ENCODE measurements around the gene MYL3. TPM values are rescaled to one million over a fixed set of nuclear protein-coding genes. Genes with fewer than 3 reads are reported as not detected.

MYL3 gene
- total and polyA plus RNA-seq, 2 of the 4 experiments (the other 2 are of a cell fraction): 0.09 TPM; not detected in 1

- no peak overlapping the region for H4K91ac ChIP-seq (ENCODE audit: insufficient read depth, low read depth, low read length)
- 45% methylated on average over 4 of the region's 13 CpGs; no CpG with 5 or more reads in 1 of the 2 experiments for WGBS, 2 experiments (ENCODE audit: extremely low coverage in 2 of 2, insufficient read length in 1 of 2)
- H3K9me1 ChIP-seq (ENCODE audit: insufficient read depth, low read length): peaks cover 1% of the 10 kb centered on the region
- H3K4me3 ChIP-seq (ENCODE audit: insufficient read depth, low read depth, low read length): no peak overlapping the region
- H4K5ac ChIP-seq (ENCODE audit: low read depth, low read length): no peak overlapping the region
- H3K18ac ChIP-seq (ENCODE audit: low read depth, low read length): no peak overlapping the region
- H3K36me3 ChIP-seq (ENCODE audit: control insufficient read depth, insufficient read depth, low read length): no peaks in the 10 kb centered on the region
- DNase-seq (no peak), ATAC-seq (ENCODE audit: low read depth) (no peak)
- no peaks in the 10 kb centered on the region for H3K79me1 ChIP-seq (ENCODE audit: low read depth in 1 of 2, low read length in 2 of 2)
- H2BK15ac ChIP-seq (ENCODE audit: low read depth, low read length): no peak overlapping the region
- peak overlapping the region; percentile 48 for H2AFZ ChIP-seq (replicated peaks; ENCODE audit: low read length, poor library complexity)
- TF ChIP-seq CTCF (conservative IDR thresholded peaks at IDR 0.05; ENCODE audit: low read depth, low read length): no peak
- TF ChIP-seq MAFK (IDR thresholded peaks at IDR 0.05; ENCODE audit: low read depth, low read length): no peak
- no peak for TF ChIP-seq NFE2L2 (IDR thresholded peaks at IDR 0.05; ENCODE audit: low read depth, low read length)
- no peak for TF ChIP-seq USF2 (IDR thresholded peaks at IDR 0.05; ENCODE audit: low read depth, low read length)
- TF ChIP-seq CHD1 (IDR thresholded peaks at IDR 0.05; ENCODE audit: low read depth, low read length): no peak
- no peak for TF ChIP-seq FOS (IDR thresholded peaks at IDR 0.05; ENCODE audit: low read depth, low read length)
- no peak overlapping the region for H3K14ac ChIP-seq (replicated peaks; ENCODE audit: low read depth, low read length)
- no peak overlapping the region for H3K27ac ChIP-seq (ENCODE audit: insufficient read depth, low read length)
- in situ Hi-C loops (cut with MboI; ENCODE audit: low sequenced_read_pairs) (no loop called here), intact Hi-C loops (cut with micrococcal nuclease) (no loop called here), dilution Hi-C loops (cut with HindIII; ENCODE audit: low sequenced_read_pairs, unreplicated experiment) (no loop called here)
- H3K9ac ChIP-seq (ENCODE audit: low read depth, low read length): no peak overlapping the region
- H2BK20ac ChIP-seq (ENCODE audit: low read depth, low read length): no peak overlapping the region
- H2BK5ac ChIP-seq (ENCODE audit: low read depth, low read length, poor library complexity, severe bottlenecking): no peak overlapping the region
- ChIA-PET CTCF (no interaction called here), POLR2A (ENCODE audit: unreplicated experiment) (no interaction called here)
- no peak overlapping the region for H2AK9ac ChIP-seq (replicated peaks; ENCODE audit: low read depth, low read length, poor library complexity)
- no peak overlapping the region for H4K8ac ChIP-seq (ENCODE audit: low read depth in 2 of 2, low read length in 2 of 2)
- H4K20me1 ChIP-seq (ENCODE audit: insufficient read depth, low read length): no peaks in the 10 kb centered on the region
- H3K27me3 ChIP-seq (ENCODE audit: control insufficient read depth, insufficient read depth, low read length): peaks cover 34% of the 10 kb centered on the region
- H2BK120ac ChIP-seq (ENCODE audit: low read depth, low read length): no peak overlapping the region
- H3K4ac ChIP-seq (ENCODE audit: low read depth, low read length): no peak overlapping the region
- no peaks in the 10 kb centered on the region for H3K9me3 ChIP-seq (ENCODE audit: control insufficient read depth, insufficient read depth, low read length)
- no TSS peak for BruUV-seq (replicated peaks)
- H3K56ac ChIP-seq (ENCODE audit: extremely low read depth, insufficient read depth, low read length): no peak overlapping the region
- no peak overlapping the region for H3K23ac ChIP-seq (ENCODE audit: low read depth, low read length)
- H3K4me2 ChIP-seq (ENCODE audit: low read depth, low read length): no peak overlapping the region
- no peak overlapping the region for H2AK5ac ChIP-seq (ENCODE audit: low read depth, low read length)
- H3K4me1 ChIP-seq (ENCODE audit: control insufficient read depth, insufficient read depth, low read length): no peaks in the 10 kb centered on the region; the same call in 1 of the 2 replicates
Observed at GRCh38 chr3:46851364-46852333, 11.6 kb downstream of the MYL3 start.
